Measurements from ENCODE around the gene TSSK6. TPM values are rescaled to one million over a fixed set of nuclear protein-coding genes. Genes with fewer than 3 reads are reported as not detected.

Gene TSSK6
- total and polyA plus RNA-seq, 2 of the 4 experiments (the other 2 are of a cell fraction): 1.3 to 2.2 TPM

DNA sequence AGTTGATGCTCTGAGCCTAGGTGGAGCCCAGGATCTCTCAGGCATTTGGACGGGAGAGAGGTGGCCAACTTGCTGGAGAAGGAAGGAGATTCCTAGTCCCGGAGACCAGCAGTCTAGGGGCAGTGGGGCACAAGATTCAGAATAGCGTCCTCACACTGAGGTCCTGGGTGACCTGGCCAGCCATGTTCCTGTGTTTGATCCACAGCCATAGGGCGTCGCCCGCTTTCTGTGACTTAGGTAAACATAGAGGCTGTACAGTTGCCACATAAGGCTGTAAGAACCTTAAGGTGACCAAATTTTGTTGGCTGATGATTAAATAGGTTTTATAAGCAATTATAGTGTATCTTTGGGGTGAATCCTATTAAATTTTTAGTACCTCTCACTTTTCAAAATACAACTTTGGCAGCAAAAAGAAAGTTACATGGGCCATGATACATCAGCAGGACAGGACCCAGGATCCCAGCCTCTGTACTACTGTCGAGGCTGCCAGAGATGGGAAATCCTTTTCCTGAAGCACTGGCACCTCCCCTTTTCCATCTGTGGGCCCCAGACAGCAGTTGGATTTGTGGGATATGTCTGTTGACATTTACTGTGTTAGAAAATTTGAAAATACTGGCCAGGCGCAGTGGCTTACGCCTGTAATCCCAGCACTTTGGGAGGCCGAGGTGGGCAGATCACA lies 37.5 kb downstream of the TSSK6 start:
- H4K8ac ChIP-seq (ENCODE audit: low read depth in 2 of 2, low read length in 2 of 2): no peak overlapping the region
- H3K79me1 ChIP-seq (ENCODE audit: low read depth in 1 of 2, low read length in 2 of 2): peaks cover 24 to 93% of the 10 kb centered on the region in 2 experiments
- H4K20me1 ChIP-seq (ENCODE audit: insufficient read depth, low read length): peaks cover 53% of the 10 kb centered on the region
- no peak overlapping the region for H4K91ac ChIP-seq (ENCODE audit: insufficient read depth, low read depth, low read length)
- no peaks in the 10 kb centered on the region for H3K27me3 ChIP-seq (ENCODE audit: control insufficient read depth, insufficient read depth, low read length)
- H3K36me3 ChIP-seq (ENCODE audit: control insufficient read depth, insufficient read depth, low read length): peaks cover 6% of the 10 kb centered on the region
- no peak overlapping the region for H3K4ac ChIP-seq (ENCODE audit: low read depth, low read length)
- H3K9me3 ChIP-seq (ENCODE audit: control insufficient read depth, insufficient read depth, low read length): no peaks in the 10 kb centered on the region
- no peak overlapping the region for H3K56ac ChIP-seq (ENCODE audit: extremely low read depth, insufficient read depth, low read length)
- dilution Hi-C loops (cut with HindIII; ENCODE audit: low sequenced_read_pairs, unreplicated experiment): no loop called here
- H2AK9ac ChIP-seq (replicated peaks; ENCODE audit: low read depth, low read length, poor library complexity): no peak overlapping the region
- no peak overlapping the region for H4K5ac ChIP-seq (ENCODE audit: low read depth, low read length)
- H2AFZ ChIP-seq (replicated peaks; ENCODE audit: low read length, poor library complexity): no peak overlapping the region
- no peak overlapping the region for H2BK15ac ChIP-seq (ENCODE audit: low read depth, low read length)
- H3K9ac ChIP-seq (ENCODE audit: low read depth, low read length): no peak overlapping the region
- no peak overlapping the region for H3K23ac ChIP-seq (ENCODE audit: low read depth, low read length)
- DNase-seq: no peak
- H2BK20ac ChIP-seq (ENCODE audit: low read depth, low read length): no peak overlapping the region
- H3K14ac ChIP-seq (replicated peaks; ENCODE audit: low read depth, low read length): no peak overlapping the region
- no peak overlapping the region for H2BK120ac ChIP-seq (ENCODE audit: low read depth, low read length)
- peaks cover 23% of the 10 kb centered on the region for H3K9me1 ChIP-seq (ENCODE audit: insufficient read depth, low read length)
- no peak overlapping the region for H3K4me2 ChIP-seq (ENCODE audit: low read depth, low read length)
- in situ Hi-C loops (cut with MboI; ENCODE audit: low sequenced_read_pairs): no loop called here
- H2BK5ac ChIP-seq (ENCODE audit: low read depth, low read length, poor library complexity, severe bottlenecking): no peak overlapping the region
- no peak overlapping the region for H3K4me3 ChIP-seq (ENCODE audit: insufficient read depth, low read depth, low read length)
- TF ChIP-seq BHLHE40 (IDR thresholded peaks at IDR 0.05; ENCODE audit: low read depth, low read length) (no peak), RAD21 (IDR thresholded peaks at IDR 0.05; ENCODE audit: low read length) (no peak), SMC3 (IDR thresholded peaks at IDR 0.05; ENCODE audit: low read depth, low read length) (no peak), MXI1 (IDR thresholded peaks at IDR 0.05; ENCODE audit: borderline replicate concordance, low read depth, low read length) (no peak), CHD1 (IDR thresholded peaks at IDR 0.05; ENCODE audit: low read depth, low read length) (no peak), RCOR1 (IDR thresholded peaks at IDR 0.05; ENCODE audit: insufficient replicate concordance, low read length) (no peak), CEBPB (IDR thresholded peaks at IDR 0.05; ENCODE audit: low read depth, low read length) (no peak), POLR2A (IDR thresholded peaks at IDR 0.05; ENCODE audit: low read depth, low read length) (no peak), NFE2L2 (IDR thresholded peaks at IDR 0.05; ENCODE audit: low read depth, low read length) (no peak), FOS (IDR thresholded peaks at IDR 0.05; ENCODE audit: low read depth, low read length) (no peak)
- TF ChIP-seq, protein P1, sequence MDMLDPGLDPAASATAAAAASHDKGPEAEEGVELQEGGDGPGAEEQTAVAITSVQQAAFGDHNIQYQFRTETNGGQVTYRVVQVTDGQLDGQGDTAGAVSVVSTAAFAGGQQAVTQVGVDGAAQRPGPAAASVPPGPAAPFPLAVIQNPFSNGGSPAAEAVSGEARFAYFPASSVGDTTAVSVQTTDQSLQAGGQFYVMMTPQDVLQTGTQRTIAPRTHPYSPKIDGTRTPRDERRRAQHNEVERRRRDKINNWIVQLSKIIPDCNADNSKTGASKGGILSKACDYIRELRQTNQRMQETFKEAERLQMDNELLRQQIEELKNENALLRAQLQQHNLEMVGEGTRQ (IDR thresholded peaks at IDR 0.05; ENCODE audit: low read depth, low read length): no peak
- TF ChIP-seq, protein P2, sequence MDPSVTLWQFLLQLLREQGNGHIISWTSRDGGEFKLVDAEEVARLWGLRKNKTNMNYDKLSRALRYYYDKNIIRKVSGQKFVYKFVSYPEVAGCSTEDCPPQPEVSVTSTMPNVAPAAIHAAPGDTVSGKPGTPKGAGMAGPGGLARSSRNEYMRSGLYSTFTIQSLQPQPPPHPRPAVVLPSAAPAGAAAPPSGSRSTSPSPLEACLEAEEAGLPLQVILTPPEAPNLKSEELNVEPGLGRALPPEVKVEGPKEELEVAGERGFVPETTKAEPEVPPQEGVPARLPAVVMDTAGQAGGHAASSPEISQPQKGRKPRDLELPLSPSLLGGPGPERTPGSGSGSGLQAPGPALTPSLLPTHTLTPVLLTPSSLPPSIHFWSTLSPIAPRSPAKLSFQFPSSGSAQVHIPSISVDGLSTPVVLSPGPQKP (IDR thresholded peaks at IDR 0.05; ENCODE audit: borderline replicate concordance, low read depth, low read length): no peak
- TF ChIP-seq, protein P3, sequence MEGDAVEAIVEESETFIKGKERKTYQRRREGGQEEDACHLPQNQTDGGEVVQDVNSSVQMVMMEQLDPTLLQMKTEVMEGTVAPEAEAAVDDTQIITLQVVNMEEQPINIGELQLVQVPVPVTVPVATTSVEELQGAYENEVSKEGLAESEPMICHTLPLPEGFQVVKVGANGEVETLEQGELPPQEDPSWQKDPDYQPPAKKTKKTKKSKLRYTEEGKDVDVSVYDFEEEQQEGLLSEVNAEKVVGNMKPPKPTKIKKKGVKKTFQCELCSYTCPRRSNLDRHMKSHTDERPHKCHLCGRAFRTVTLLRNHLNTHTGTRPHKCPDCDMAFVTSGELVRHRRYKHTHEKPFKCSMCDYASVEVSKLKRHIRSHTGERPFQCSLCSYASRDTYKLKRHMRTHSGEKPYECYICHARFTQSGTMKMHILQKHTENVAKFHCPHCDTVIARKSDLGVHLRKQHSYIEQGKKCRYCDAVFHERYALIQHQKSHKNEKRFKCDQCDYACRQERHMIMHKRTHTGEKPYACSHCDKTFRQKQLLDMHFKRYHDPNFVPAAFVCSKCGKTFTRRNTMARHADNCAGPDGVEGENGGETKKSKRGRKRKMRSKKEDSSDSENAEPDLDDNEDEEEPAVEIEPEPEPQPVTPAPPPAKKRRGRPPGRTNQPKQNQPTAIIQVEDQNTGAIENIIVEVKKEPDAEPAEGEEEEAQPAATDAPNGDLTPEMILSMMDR (conservative IDR thresholded peaks at IDR 0.05; ENCODE audit: low read depth, low read length): no peak
- ChIA-PET CTCF (interaction anchor here (0.7 kb wide), 1 partner anchor 11 kb away, joined by 3 read pairs; no protein-coding TSS in a partner anchor), POLR2A (ENCODE audit: unreplicated experiment) (interaction anchor here (0.6 kb wide), 1 partner anchor 33 kb away, joined by 4 read pairs; no protein-coding TSS in a partner anchor)
- H3K4me1 ChIP-seq (ENCODE audit: control insufficient read depth, insufficient read depth, low read length): peaks cover 8% of the 10 kb centered on the region; the same call in 1 of the 2 replicates
- no peak overlapping the region for H3K18ac ChIP-seq (ENCODE audit: low read depth, low read length)
- no peak for ATAC-seq (ENCODE audit: low read depth)
- no TSS peak for BruUV-seq (replicated peaks)
- H3K27ac ChIP-seq (ENCODE audit: insufficient read depth, low read length): no peak overlapping the region
- no peak overlapping the region for H2AK5ac ChIP-seq (ENCODE audit: low read depth, low read length)
- WGBS, 2 experiments (ENCODE audit: extremely low coverage in 2 of 2, insufficient read length in 1 of 2): 97% methylated on average over 5 of the region's 10 CpGs; no CpG with 5 or more reads in 1 of the 2 experiments
- intact Hi-C loops (cut with micrococcal nuclease): no loop called here

All from IMR-90 (cell line).